Measurements from ENCODE around the gene GPC5.

Gene GPC5

DNA sequence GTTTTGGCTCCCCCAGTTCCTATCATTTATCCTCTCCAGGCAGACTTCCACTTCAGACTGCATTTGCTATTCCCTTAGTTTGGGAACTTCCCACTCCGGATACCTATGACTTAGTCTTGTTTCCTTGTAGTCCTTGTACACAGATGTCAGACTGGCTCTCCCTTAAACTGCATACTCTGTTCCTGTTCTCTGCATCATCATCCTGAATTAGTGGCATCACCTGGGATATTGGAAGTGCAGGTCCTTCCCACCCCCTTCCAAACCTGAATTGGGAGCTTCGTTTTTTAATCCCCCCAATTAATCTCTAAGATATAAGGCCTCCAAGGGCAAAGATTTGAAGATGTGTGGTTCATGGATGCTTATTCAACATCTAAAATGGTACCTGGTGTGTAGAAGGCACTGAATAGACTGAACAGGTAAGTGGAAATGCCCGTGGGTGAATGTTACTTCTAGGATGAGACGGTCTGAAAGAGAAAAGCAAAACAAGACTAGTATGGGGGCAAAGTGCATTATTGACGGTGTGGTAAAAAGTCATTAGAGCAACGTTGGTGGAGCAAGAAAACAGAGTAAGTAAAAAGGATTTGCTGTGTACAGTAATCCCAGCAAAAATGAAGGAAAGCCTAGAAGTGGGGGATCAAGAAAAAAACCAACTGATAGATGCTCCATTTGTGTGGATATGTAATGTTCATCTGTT lies 41.4 kb upstream of the GPC5 start:
- Histone ChIP-seq H3K36me3 (ENCODE audit: control insufficient read depth, insufficient read depth, low read length) (peaks cover 66% of the 10 kb centered on the region), H3K27me3 (ENCODE audit: control insufficient read depth, insufficient read depth, low read length) (no peaks in the 10 kb centered on the region), H3K4me3 (ENCODE audit: low read depth, low read length) (no peak overlapping the region), H3K27ac (ENCODE audit: low read depth, low read length) (no peak overlapping the region), H3K9ac (ENCODE audit: low read length) (no peak overlapping the region), H3K9me3 (ENCODE audit: control insufficient read depth, insufficient read depth, low read depth, low read length) (no peaks in the 10 kb centered on the region), H3K4me1 (ENCODE audit: control insufficient read depth, insufficient read depth, low read length) (no peaks in the 10 kb centered on the region)

DNA sequence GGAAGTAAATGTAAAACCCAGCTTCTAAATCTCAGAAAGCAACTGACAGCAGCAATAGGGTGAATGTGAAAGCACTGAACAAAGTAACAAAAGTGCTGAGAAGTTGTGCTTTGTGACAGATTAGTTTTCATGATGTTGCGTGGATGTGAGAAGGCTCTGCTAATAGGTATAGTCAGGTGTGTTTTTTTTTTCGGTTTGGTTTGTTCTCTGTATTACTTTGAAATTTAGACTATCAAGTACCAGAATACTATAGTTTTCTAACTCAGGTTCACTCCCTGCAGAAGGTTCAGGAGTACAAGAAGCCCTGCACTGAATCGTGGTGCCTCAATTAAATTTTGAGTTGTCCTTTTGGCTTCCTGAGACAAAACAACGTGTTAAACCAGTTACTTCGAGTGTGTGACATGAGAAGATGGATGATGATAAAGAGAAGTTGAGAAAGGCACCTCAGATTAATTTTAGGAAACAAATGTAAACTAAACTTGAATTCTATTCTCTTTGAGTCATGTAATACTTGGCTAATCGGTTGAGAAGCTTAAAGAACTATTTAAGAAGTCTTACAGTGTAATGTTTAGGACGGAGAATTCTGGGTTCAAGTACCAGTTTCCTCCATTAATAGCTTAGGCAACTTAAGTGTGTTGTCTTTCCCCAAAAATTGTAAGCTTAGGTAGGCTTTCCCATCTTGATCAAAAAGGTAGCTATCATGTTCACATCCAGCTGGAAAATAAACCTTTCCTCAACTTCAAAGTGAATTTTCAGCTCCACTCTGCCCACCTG lies 40.6 kb upstream of the GPC5 start:
- Histone ChIP-seq H3K9me3 (ENCODE audit: control insufficient read depth, insufficient read depth, low read depth, low read length) (no peaks in the 10 kb centered on the region), H3K4me1 (ENCODE audit: control insufficient read depth, insufficient read depth, low read length) (no peaks in the 10 kb centered on the region), H3K27ac (ENCODE audit: low read depth, low read length) (no peak overlapping the region), H3K9ac (ENCODE audit: low read length) (no peak overlapping the region), H3K36me3 (ENCODE audit: control insufficient read depth, insufficient read depth, low read length) (peaks cover 59% of the 10 kb centered on the region), H3K4me3 (ENCODE audit: low read depth, low read length) (no peak overlapping the region), H3K27me3 (ENCODE audit: control insufficient read depth, insufficient read depth, low read length) (no peaks in the 10 kb centered on the region)

DNA sequence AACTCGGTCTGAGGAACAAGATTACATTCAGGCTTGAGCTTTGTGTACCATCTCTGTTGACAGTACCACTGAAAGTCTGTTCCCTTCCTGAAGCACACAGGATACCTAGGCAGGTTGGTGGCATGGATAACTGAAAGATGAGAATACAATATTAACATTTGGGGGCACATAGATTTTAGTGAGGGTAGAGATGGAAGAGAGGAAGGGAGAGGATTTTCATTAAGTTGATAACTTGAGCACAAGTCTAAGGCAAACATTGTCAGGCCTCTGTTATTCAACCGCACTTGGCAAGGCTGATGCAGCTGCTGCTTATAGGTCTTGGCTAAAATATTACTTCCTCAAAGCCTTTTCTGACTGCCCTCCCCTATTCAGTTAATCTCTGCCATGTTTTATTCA lies 40.0 kb upstream of the GPC5 start:
- no peak overlapping the region for H3K4me3 ChIP-seq (ENCODE audit: low read depth, low read length)
- no peaks in the 10 kb centered on the region for H3K4me1 ChIP-seq (ENCODE audit: control insufficient read depth, insufficient read depth, low read length)
- peaks cover 53% of the 10 kb centered on the region for H3K36me3 ChIP-seq (ENCODE audit: control insufficient read depth, insufficient read depth, low read length)
- no peak overlapping the region for H3K27ac ChIP-seq (ENCODE audit: low read depth, low read length)
- no peaks in the 10 kb centered on the region for H3K27me3 ChIP-seq (ENCODE audit: control insufficient read depth, insufficient read depth, low read length)
- no peak overlapping the region for H3K9ac ChIP-seq (ENCODE audit: low read length)
- H3K9me3 ChIP-seq (ENCODE audit: control insufficient read depth, insufficient read depth, low read depth, low read length) = no peaks in the 10 kb centered on the region

DNA sequence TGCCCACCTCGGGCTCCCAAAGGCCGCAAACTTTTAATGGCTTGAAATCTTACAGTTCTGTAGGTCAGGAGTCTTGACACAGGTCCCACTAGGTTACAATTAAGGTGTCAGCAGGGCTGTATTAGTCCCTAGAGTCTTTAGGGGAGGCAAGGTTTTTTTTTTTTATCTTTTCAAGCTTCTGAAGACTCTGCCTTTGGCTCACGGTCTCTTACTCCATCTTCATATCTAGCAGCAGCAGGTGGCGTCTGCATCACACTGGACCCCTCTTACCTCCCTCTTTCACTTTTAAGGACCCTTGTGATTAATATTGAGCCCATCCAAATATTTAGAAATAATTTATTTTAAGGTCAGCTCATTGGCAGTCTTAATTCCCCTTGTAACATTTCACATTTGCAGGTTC lies 39.3 kb upstream of the GPC5 start:
- Histone ChIP-seq H3K27me3 (ENCODE audit: control insufficient read depth, insufficient read depth, low read length) (no peaks in the 10 kb centered on the region), H3K9ac (ENCODE audit: low read length) (no peak overlapping the region), H3K27ac (ENCODE audit: low read depth, low read length) (no peak overlapping the region), H3K4me3 (ENCODE audit: low read depth, low read length) (no peak overlapping the region), H3K36me3 (ENCODE audit: control insufficient read depth, insufficient read depth, low read length) (peaks cover 46% of the 10 kb centered on the region), H3K9me3 (ENCODE audit: control insufficient read depth, insufficient read depth, low read depth, low read length) (no peaks in the 10 kb centered on the region), H3K4me1 (ENCODE audit: control insufficient read depth, insufficient read depth, low read length) (no peaks in the 10 kb centered on the region)

DNA sequence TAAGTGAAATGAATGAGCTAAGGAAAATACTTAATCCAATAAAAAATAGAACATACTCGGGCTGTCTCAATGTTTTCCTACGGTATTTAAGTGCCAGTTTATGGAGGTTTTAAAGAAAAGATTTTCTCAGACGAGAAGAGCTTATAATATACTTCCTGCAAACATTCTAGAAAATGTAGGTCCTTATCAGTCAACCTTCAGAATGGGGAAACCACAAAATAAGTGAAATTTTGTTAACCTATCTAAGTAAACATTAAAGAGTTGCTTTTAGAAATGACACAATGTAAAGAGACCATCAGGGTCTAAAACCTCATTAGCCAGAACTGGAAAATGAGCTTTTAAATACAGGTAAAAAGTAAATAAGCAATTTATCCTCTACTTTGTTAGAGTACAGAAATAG lies 38.8 kb upstream of the GPC5 start:
- H3K4me3 ChIP-seq (ENCODE audit: low read depth, low read length) = no peak overlapping the region
- peaks cover 40% of the 10 kb centered on the region for H3K36me3 ChIP-seq (ENCODE audit: control insufficient read depth, insufficient read depth, low read length)
- no peak overlapping the region for H3K27ac ChIP-seq (ENCODE audit: low read depth, low read length)

DNA sequence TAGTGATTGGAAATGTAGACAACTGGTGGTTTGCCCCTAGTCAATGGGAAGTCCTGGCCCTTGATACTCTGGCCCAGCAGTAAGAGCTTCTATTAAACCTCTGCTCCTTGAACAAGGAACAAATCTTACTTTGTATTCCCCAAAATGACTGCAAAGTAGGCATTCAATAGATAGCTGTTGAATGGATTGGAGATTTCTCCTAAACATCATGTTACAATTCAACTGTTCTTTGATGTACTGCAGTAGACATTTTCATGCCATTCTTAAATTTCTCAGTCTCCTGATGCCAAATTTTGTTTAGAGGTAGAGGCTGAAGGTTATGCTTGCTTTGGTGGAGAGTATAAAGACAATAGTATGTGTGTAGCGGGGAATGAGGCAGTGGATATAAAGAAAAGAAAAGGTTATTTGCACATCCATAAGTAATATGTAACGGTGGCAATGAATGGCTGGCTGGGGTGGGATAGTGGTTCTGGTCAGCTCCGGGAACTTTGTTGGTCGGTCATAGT lies 38.1 kb upstream of the GPC5 start:
- Histone ChIP-seq H3K4me3 (ENCODE audit: low read depth, low read length) (no peak overlapping the region), H3K9me3 (ENCODE audit: control insufficient read depth, insufficient read depth, low read depth, low read length) (no peaks in the 10 kb centered on the region), H3K9ac (ENCODE audit: low read length) (no peak overlapping the region), H3K27ac (ENCODE audit: low read depth, low read length) (no peak overlapping the region), H3K27me3 (ENCODE audit: control insufficient read depth, insufficient read depth, low read length) (no peaks in the 10 kb centered on the region), H3K4me1 (ENCODE audit: control insufficient read depth, insufficient read depth, low read length) (no peaks in the 10 kb centered on the region), H3K36me3 (ENCODE audit: control insufficient read depth, insufficient read depth, low read length) (peaks cover 34% of the 10 kb centered on the region)

More for the DNA sequence above, 38.8 kb upstream of the GPC5 start:
- Histone ChIP-seq H3K9me3 (ENCODE audit: control insufficient read depth, insufficient read depth, low read depth, low read length) (no peaks in the 10 kb centered on the region), H3K4me1 (ENCODE audit: control insufficient read depth, insufficient read depth, low read length) (no peaks in the 10 kb centered on the region), H3K9ac (ENCODE audit: low read length) (no peak overlapping the region), H3K27me3 (ENCODE audit: control insufficient read depth, insufficient read depth, low read length) (no peaks in the 10 kb centered on the region)

DNA sequence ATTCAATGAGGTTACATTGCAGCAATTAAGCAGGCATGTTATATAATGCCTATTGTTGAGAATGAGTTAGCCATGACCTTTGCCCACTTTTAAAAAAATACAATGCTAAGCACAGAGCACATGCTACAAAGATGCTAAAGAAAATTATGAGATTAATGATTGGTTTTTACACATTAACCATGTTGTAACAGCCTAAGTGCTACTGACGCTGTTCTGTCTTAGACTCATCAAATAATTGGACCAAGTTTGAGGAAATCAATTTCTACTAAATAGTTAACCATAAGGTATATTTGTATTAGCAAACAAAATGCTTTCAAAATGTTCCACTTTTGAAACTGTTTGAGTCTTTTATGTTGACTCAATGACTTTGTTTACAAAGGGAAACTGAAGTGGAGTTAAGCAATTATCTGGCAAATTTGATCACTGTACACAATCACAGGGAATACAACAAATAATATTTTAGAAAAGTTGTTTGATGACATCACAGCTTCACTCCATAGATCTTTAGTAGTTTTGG lies 36.6 kb upstream of the GPC5 start:
- H3K4me1 ChIP-seq (ENCODE audit: control insufficient read depth, insufficient read depth, low read length) = no peaks in the 10 kb centered on the region

DNA sequence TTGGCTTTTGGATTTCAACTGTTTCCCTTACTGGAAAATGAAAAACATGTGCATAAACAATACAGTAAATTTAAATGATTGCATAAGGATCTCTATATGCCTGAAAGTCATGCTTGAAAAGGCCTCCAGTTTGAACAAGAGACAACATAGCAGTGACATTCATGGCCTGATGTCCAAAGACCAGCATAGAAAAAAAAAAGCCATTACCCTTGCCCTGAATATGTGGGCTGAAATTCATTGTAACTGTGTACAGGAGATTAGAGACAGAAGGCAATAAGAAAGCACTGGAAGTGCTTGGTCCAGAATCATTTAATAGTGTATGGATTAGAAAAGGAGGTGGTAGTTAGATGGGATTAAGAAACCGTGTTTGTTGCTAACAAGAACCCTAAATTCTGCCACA lies 35.5 kb upstream of the GPC5 start:
- Histone ChIP-seq H3K27ac (ENCODE audit: low read depth, low read length) (no peak overlapping the region), H3K4me3 (ENCODE audit: low read depth, low read length) (no peak overlapping the region), H3K36me3 (ENCODE audit: control insufficient read depth, insufficient read depth, low read length) (peaks cover 8% of the 10 kb centered on the region; the same call in 1 of the 2 replicates), H3K9me3 (ENCODE audit: control insufficient read depth, insufficient read depth, low read depth, low read length) (no peaks in the 10 kb centered on the region), H3K27me3 (ENCODE audit: control insufficient read depth, insufficient read depth, low read length) (no peaks in the 10 kb centered on the region), H3K4me1 (ENCODE audit: control insufficient read depth, insufficient read depth, low read length) (no peaks in the 10 kb centered on the region), H3K9ac (ENCODE audit: low read length) (no peak overlapping the region)

More for the DNA sequence above, 36.6 kb upstream of the GPC5 start:
- Histone ChIP-seq H3K27me3 (ENCODE audit: control insufficient read depth, insufficient read depth, low read length) (no peaks in the 10 kb centered on the region), H3K36me3 (ENCODE audit: control insufficient read depth, insufficient read depth, low read length) (peaks cover 19% of the 10 kb centered on the region), H3K9me3 (ENCODE audit: control insufficient read depth, insufficient read depth, low read depth, low read length) (no peaks in the 10 kb centered on the region), H3K4me3 (ENCODE audit: low read depth, low read length) (no peak overlapping the region), H3K9ac (ENCODE audit: low read length) (no peak overlapping the region), H3K27ac (ENCODE audit: low read depth, low read length) (no peak overlapping the region)

DNA sequence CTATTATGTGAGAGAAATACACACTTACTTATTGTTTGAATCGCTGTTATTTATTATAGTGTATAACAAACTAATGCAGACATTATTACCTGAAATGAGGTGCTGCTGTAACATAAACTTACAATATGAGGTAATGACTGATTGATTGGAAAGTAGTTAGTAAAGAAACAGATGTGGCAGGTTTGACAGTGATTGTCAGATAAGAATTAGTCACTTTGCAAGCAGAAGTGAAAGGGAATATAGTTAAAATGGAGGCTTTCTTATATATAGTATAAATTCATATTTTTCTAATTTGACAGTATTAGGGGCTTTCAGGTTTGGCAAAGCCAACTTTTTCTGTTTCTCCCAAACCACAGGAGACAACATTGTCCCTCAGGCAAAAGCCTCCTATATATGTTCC lies 30.3 kb upstream of the GPC5 start:
- no peak overlapping the region for H3K27ac ChIP-seq (ENCODE audit: low read depth, low read length)
- H3K9me3 ChIP-seq (ENCODE audit: control insufficient read depth, insufficient read depth, low read depth, low read length) = no peaks in the 10 kb centered on the region
- no peak overlapping the region for H3K9ac ChIP-seq (ENCODE audit: low read length)
- H3K27me3 ChIP-seq (ENCODE audit: control insufficient read depth, insufficient read depth, low read length) = no peaks in the 10 kb centered on the region
- peaks cover 6% of the 10 kb centered on the region; the same call in 1 of the 2 replicates for H3K4me1 ChIP-seq (ENCODE audit: control insufficient read depth, insufficient read depth, low read length)
- H3K4me3 ChIP-seq (ENCODE audit: low read depth, low read length) = no peak overlapping the region
- no peaks in the 10 kb centered on the region for H3K36me3 ChIP-seq (ENCODE audit: control insufficient read depth, insufficient read depth, low read length)

DNA sequence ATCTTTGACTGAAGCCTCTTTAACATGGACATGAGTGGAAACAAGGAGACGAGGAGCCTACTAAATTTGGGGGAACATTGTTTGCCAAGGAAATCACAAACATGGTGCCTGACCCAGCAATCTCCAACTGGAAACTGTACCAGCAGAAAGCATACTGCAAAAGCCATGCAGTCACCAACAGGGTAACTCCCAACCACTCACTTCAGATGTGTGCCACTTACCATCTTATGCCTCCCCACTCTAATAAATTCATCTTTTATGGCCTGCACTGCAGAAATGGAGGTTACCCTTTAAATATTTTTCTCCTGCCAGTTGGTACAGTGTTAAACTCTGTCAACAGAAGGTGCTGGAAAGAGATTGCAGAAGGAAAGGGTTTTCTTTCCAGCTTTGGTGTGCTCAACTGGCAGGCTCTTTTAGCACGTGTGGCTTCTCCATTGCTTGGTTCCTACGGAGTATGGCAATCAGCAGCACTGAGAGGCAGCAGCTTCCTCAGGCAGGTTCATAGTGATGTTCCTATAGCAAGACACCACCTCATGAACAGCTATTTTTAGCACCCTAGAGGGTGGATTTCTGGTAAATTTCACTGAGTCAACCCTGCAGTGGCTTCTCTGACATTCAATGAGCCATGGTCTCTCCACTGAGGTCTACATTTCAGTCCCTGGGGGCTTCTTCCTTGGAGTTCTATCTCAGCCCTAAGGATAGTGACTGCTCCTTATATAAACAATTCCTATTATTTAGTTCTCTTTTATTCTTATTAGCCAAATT lies 29.6 kb upstream of the GPC5 start:
- Histone ChIP-seq H3K36me3 (ENCODE audit: control insufficient read depth, insufficient read depth, low read length) (no peaks in the 10 kb centered on the region), H3K4me3 (ENCODE audit: low read depth, low read length) (no peak overlapping the region), H3K27ac (ENCODE audit: low read depth, low read length) (no peak overlapping the region), H3K4me1 (ENCODE audit: control insufficient read depth, insufficient read depth, low read length) (peaks cover 6% of the 10 kb centered on the region; the same call in 1 of the 2 replicates), H3K9me3 (ENCODE audit: control insufficient read depth, insufficient read depth, low read depth, low read length) (no peaks in the 10 kb centered on the region), H3K27me3 (ENCODE audit: control insufficient read depth, insufficient read depth, low read length) (no peaks in the 10 kb centered on the region), H3K9ac (ENCODE audit: low read length) (no peak overlapping the region)

All from HUES6 (cell line).